Endothelial cell of umbilical vein (primary cell): ENCODE data around the gene ABCA1.

Experiments used
- JUN ChIP-seq: IDR thresholded peaks from 2 replicates; pipeline ENCODE4 v1.6.1; 2011; ENCODE audit warnings: borderline replicate concordance, low read depth; ENCODE audit not compliant: insufficient read length, insufficient read depth
- POLR2A ChIP-seq: IDR thresholded peaks from 2 replicates; pipeline ENCODE4 v1.6.1; 2012; ENCODE audit warnings: low read depth, mild to moderate bottlenecking, control low read depth, low read length
- POLR2AphosphoS5 ChIP-seq: IDR thresholded peaks from 2 replicates; pipeline ENCODE4 v1.6.1; 2012; ENCODE audit warnings: low read depth, mild to moderate bottlenecking, control low read depth, low read length, moderate library complexity; ENCODE audit not compliant: insufficient read depth
- TF ChIP-seq, protein P1 (sequence below), 2 donors: IDR thresholded peaks; 1 replicate in 1 of 2; 2 replicates in 1 of 2; pipeline ENCODE4 v1.5.1; 2011; ENCODE audit warnings: low read length in 2 of 2, mild to moderate bottlenecking in 2 of 2, moderate library complexity in 2 of 2, control low read depth in 1 of 2, inconsistent platforms in 1 of 2, low read depth in 1 of 2; ENCODE audit not compliant: insufficient read depth in 1 of 2; ENCODE audit errors: extremely low read depth in 1 of 2
- TF ChIP-seq, protein P2 (sequence below): IDR thresholded peaks from 2 replicates; pipeline ENCODE4 v1.6.1; 2011; ENCODE audit not compliant: insufficient read depth, insufficient read length

DNA sequence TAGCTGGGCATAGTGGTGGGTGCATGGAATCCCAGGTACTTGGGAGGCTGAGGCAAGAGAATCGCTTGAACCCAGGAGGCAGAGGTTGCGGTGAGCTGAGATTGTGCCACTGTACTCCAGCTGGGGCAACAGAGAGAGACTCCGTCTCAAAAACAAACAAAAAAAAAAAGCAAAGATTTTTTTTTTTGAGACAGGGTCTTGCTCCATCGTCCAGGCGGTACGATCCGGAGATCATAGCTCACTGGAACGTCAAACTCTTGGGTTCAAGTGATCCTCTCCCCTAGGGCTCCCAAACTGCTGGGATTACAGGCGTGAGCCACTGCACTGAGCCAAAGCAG lies 37.6 kb downstream of the ABCA1 start:
- TF ChIP-seq, protein P1, sequence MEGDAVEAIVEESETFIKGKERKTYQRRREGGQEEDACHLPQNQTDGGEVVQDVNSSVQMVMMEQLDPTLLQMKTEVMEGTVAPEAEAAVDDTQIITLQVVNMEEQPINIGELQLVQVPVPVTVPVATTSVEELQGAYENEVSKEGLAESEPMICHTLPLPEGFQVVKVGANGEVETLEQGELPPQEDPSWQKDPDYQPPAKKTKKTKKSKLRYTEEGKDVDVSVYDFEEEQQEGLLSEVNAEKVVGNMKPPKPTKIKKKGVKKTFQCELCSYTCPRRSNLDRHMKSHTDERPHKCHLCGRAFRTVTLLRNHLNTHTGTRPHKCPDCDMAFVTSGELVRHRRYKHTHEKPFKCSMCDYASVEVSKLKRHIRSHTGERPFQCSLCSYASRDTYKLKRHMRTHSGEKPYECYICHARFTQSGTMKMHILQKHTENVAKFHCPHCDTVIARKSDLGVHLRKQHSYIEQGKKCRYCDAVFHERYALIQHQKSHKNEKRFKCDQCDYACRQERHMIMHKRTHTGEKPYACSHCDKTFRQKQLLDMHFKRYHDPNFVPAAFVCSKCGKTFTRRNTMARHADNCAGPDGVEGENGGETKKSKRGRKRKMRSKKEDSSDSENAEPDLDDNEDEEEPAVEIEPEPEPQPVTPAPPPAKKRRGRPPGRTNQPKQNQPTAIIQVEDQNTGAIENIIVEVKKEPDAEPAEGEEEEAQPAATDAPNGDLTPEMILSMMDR (IDR thresholded peaks at IDR 0.05; ENCODE audit: extremely low read depth in 1 of 2, insufficient read depth in 1 of 2, low read depth in 1 of 2, low read length in 2 of 2): no peak
- TF ChIP-seq, protein P2, sequence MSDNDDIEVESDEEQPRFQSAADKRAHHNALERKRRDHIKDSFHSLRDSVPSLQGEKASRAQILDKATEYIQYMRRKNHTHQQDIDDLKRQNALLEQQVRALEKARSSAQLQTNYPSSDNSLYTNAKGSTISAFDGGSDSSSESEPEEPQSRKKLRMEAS: no peak
- TF ChIP-seq POLR2AphosphoS5 (no peak), POLR2A (no peak), JUN (no peak)
